GM19023 (cell line): ENCODE data around the gene AKT3.

Experiments
- ATAC-seq: cut with Tn5 transposase; IDR thresholded peaks from one replicate; pipeline ENCODE4 v1.9.1; 2021; ENCODE audit warnings: mild to moderate bottlenecking, moderate library complexity; ENCODE audit not compliant: unreplicated experiment

Gene AKT3

DNA sequence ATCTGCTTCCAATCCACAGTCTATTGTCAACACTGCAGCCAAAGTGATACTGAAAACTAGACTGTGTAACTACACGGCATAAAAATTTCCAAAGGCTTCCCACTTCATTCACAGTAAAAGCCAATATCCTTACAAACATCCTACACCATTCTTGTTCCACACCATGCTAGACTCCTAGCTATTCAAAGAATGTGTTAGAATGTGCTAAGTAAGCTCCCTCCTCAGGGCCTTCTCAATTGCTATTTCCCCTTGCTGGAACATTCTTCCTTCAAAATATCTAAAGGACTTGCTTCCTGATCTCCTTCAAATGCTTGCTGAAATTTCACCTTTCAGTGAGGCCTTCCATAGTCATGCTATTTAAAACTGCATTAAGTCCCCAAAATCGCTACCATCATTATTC lies 228.1 kb downstream of the AKT3 start:
- no peak for ATAC-seq

DNA sequence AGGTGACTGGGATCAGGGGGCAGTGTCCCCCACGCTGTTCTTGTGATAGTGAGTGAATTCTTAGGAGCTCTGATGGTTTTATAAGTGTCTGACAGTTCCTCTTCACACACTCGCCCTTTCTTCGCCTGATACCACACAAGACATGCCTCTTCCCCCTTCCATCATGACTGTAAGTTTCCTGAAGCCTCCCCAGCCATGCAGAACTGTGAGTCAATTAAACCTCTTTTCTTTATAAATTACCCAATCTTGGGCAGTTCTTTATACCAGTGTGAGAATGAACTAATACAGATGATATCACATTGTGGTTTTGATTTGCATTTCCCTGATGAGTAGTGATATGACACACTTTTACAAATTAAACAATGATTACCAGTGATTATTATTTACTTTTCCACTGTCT lies 229.9 kb downstream of the AKT3 start:
- ATAC-seq: no peak

DNA sequence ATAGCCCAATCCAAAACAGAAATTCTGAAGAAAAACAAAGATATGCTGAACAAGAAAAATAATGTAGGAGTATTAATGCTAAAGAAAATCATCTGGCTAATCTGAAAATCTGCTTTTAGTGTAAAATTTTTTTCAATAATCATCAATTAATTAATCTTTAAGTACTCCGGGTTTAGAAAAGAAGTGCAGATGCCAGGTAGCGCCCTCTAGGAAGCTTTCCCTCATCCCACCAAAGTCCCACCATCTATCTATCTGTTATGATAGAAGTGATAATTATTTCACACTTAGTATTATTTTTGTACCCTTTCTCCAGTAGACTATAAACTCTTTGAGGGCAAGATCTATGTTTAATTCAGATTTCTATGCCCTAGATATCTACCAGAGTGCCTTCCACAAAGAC lies 240.3 kb downstream of the AKT3 start:
- ATAC-seq: no peak

DNA sequence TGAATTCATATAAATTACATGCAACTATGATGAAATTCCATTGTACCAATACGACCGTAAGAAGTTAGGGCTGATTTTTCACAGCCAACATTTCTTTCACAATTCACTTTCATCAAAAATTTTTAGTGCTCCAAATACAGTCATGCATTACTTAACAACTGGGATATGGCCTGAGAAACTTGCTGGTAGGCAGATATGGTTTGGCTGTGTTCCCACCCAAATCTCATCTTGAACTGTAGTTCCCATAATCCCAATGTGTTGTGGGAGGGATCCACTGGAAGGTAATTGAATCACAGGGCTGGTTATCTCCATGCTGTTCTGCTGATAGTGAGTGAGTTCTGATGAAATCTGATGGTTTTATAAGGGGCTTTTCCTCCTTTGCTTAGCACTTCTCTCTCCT lies 244.4 kb downstream of the AKT3 start:
- ATAC-seq: no peak

DNA sequence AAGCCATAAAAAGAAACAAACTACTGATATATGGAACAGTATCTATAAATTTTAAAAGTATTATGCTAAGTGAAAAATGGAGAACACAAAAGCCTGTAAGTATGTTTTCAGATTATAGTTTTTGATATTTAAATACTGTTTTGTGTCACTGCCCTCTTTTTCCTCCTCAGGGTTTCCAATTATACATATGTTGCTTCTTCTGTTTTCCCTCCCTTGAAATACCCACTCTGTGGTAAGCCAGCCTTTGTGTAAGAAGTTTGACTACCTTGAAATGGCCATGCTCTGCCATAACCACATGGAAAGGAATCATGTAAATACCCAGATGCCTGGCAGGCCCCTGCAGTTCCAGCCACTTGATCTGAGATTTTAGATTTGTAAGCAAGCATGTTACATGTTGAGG lies 248.3 kb downstream of the AKT3 start:
- ATAC-seq: no peak

DNA sequence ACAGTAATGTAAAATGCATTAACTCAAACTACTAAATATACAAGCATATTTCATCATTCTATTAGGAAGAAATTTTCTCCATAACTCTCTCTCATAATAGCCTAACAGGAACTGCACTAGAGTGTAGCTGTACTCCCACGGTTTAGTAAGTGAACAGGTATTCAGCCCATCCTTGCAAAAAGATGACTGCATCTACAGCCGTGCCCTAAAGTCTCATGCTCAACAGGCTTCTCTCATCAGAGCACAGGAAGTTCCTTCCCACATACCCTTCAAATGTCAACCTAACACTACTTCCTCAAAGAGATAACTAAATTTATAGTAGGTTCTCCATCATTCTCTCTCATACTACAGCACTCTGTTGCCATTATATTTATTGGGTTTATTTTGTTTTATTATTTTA lies 251.6 kb downstream of the AKT3 start:
- ATAC-seq: no peak

DNA sequence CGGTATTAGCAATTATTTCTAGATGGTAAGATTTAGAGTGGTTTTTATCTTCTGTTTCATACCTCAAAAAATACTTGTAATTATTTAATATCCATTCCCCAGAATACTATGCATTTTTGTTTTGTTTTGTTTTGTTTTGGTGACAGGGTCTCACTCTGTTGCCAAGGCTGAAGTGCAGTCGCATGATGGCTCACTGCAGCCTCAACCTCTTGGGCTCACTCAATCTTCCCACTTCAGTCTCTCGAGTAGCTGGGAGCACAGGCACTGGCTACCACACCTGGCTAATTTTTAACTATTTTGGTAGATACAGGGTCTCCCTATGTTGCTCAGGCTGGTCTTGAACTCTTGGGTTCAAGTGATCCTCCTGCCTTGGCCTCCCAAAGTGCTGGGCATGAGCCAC lies 252.7 kb downstream of the AKT3 start:
- ATAC-seq: no peak

DNA sequence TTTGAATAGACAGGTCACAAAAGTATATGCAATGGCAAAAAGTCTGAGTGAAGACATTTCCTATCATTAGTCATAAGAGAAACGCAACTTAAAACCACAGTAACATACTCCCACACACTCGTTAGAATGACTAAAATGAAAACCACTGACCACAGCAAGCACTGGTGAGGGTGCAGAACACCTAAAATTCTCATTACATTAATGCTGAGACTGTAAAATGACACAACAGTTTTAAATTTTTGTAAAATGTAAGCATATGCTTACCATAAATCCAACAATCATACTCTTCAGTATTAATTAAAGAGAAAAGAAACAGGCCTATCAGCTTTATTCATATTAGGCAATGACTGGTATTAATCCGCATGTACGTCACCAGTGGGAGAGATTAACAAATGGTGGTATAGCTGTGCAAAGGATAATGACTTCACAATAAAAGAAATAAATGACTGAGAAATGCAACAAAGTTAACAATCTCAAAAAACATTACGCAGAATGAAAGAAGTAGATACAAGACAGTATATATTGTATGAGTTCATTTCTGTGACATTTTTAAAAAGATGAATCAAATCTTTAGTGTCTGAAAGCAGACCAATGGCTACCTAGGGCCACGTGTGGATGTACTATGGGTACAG lies 253.5 kb downstream of the AKT3 start:
- ATAC-seq: peak; percentile 99

DNA sequence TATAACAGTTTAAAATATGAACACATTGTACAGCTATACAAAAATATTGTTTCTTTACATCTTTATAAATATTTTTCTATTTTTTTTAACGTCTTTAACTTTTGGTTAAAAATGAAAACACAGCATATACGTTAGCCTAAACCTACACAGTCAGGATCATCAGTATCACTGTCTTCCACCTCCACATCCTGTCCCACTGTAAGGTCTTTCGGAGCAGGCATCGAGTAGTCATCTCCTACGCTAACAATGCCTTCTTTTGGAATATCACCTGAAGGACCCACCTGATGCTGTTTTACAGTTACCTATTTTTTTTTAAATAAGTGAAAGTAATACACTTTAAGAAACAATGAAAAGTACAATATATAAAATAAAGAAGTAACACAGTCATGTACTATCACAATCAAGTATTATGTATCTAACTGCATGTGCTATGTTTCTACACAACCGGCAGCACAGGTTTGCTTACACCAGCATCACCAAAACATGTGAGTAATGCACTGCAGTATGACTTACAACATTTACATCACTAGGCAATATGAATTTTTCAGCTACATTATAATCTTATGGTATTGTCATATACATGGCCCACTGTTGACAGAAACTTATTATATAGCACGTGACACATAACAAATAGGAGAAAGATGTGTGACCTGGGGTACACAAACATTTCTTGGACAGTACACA lies 254.4 kb downstream of the AKT3 start:
- no peak for ATAC-seq

DNA sequence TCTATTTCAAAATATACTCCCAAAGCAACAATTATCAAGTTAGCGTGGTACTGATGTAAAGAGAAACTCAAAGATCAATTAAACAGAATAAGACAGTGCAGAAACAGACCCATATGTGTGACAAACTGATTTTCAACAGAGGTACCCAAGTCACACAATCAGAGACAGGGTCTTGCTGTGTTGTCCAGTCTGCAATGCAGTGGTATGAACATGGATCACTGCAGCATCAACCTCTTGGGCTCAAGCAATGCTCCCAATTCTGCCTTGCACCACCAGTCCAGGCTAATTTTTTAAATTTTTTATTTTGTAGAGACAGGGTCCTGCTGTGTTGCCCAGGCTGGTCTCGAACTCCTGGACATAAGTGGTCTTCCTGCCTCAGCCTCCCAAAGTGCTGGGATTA lies 255.6 kb downstream of the AKT3 start:
- ATAC-seq: no peak

DNA sequence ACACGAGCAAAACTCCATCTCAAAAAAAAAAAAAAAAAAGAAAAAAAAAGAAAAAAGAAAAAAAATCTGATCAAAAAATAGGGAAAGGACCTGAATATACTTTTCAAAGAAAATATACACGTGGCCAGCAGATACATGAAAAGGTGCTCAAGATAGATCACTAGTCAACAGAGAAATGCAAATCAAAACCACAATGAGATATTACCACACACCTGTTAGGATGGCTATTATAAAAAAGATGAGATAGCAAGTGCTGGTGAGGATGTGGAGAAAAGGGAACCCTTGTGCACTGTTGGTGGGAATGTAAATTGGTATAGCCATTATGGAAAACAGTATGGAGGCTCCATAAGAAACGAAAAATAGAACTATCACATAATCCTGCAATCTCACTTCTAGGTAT lies 260.8 kb downstream of the AKT3 start:
- peak; percentile 71 for ATAC-seq

DNA sequence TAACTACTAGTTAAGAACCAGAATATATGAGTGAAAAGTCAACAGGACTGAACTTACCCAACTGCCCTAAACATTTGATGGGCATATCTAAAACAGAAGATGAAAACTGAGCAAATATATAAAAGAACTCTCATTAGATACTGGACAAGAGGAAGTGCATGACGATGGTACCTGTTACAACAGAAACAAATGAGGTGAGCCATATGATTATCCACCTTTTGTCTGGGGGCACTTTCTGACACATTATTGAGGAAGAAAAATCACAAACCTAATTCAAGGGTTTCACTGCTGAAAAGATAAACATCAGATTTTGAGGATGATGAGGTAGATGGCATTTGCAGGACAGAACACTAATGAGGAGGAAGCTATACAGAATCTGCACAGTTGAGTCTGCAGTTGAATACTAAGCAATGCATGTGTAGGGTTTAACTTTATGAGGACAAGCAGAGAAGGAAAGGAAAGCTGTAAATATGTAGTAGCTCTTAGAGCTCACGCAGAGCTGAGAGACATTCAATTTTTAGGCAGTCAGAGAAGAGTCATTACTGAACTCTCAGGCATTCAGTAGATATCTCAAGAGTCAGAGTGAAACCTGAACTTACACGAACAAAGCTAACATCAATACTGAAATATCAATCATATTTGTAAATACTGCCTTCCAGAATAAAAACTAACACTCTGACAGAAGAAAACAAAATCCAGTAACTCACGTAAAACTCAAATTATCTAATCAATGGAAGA lies 262.1 kb downstream of the AKT3 start:
- ATAC-seq: peak; percentile 89

DNA sequence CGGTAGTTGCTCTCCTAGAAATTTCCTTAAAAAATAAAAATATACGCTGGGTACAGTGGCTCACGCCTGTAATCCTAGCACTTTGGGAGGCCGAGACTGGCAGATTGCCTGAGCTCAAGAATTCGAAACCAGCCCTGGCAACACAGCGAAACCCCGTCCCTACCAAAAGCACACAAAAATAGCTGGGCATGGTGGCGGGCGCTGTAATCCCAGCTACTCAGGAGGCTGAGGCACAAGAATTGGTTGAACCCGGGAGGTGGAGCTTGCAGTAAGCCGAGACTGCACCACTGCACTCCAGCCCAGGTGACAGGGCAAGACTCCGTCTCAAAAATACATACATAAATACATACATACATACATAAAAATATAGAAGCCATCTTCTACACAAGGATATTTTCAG lies 262.8 kb downstream of the AKT3 start:
- no peak for ATAC-seq

DNA sequence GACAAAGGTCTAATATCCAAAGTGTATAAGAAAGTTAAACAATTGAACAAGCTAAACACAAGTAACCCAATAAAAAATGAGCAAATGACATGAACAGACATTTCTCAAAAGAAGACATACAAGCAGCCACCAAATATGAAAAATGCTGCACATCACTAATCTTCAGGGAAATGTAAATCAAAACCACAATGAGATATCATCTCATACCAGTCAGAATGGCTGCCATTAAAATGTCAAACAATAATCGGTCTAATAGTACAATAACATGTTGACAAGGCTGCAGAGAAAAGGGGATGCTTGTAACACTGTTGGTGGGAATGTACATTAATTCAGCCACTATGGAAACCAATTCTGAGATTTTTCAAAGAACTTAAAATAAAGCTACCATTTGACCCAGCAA lies 264.1 kb downstream of the AKT3 start:
- no peak for ATAC-seq

DNA sequence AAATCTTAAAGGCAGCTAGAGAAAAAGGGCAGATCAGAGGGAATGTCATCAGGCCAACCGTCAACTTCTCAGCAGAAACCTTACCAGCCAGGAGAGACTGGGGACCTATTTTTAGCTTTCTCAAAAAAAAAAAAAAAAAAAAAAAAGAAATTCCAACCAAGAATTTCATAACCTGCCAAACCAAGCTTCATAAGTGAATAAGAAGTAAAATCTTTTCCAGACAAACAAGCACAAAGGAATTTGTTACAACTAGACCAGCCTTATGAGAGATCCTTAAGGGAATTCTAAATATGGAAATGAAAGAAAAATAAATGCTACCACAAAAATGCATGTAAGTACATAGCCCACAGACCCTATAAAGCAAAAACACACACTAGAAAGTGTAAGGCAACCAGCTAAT lies 267.7 kb downstream of the AKT3 start:
- ATAC-seq: no peak

DNA sequence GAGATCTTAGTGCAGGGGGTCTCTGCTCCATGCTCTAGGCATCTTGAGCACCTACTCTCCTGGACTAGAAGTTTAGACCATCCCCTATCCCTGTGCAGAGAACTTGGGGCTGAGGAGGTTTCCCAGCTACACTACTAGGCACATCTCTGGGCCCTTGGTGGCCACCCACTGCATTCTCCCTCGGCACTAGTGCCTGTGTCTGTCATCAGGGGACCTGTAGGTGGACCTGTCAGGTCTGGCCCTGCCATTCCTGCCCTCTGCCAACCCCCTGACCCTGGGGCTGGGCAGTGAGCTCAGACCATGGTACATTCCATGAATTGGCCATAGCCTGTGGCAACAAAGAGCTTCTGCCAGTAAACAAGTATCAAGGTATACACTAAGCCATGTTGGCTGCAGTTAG lies 269.1 kb downstream of the AKT3 start:
- no peak for ATAC-seq

DNA sequence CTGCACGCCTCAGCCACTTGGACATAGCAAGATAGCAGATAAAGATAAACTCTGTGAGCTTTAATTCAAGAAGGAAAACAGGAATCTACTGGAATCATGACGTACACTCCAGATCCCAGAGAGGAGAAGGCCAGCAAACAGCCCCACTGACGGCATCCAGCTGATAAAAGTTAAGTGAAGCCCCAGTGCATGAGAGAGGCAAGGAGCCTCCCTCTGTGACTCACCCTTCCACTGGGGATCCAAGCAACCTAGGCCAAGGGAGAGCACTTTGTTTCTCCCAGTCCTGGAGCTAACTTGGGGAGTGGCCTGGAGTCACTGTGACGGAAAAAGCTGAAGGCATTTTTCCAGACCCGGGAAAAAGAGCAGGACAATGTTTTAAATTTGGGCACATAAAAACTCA lies 270.0 kb downstream of the AKT3 start:
- no peak for ATAC-seq

DNA sequence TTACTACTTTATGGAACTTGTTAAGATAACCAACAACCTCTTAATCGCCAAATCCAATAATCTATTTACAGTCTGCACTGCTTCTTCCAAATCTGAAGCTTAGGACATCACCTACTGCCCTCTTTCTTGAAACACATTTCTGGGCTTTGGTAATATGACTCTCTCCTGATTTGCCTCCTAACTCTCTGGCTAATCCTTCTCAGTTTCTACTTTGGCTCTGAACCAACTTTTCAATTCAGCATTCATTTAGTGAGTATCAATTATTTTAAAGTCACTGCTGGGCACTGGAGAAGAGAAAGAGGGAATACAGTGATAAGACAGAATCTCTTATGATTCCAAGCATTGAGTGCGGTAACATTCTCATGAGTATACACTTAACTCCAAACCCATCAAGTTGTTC lies 275.0 kb downstream of the AKT3 start:
- ATAC-seq: no peak

DNA sequence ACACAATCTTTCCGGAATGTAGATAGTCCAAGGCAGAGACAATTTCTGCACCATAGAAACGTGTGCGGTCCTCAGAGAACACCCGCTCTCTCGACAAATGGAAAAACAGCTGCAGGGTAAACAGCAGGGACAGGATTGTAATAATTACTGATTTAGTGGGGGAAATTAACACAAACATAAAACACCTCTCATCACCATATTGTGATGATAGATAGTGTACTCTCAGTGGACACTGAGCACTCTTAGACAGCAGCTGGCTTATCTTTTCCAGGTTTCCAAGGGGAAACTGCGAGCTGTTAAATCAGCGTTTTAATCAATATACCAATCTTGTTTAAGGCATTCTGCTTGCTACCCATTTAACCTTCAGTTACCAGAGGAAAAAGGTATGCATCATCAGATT lies 277.1 kb downstream of the AKT3 start:
- ATAC-seq: no peak

DNA sequence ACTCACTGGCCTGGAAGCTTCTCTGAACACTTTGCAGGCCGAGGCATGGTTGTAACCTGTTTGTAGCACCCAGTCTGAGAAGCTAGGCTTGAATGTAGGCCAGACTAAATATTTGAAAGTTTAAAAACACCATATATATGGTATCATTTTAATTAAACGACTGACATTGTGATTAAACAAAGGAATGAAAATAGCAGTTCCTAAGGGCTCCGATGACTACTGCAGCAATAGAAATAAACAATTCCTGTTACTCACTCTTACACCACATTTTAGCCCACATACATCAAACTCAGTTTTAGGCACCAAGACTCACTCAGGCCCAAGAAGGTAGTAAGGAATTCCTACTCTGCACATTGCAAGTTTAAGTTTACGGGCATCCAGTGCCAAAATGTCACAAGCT lies 281.2 kb downstream of the AKT3 start:
- no peak for ATAC-seq

DNA sequence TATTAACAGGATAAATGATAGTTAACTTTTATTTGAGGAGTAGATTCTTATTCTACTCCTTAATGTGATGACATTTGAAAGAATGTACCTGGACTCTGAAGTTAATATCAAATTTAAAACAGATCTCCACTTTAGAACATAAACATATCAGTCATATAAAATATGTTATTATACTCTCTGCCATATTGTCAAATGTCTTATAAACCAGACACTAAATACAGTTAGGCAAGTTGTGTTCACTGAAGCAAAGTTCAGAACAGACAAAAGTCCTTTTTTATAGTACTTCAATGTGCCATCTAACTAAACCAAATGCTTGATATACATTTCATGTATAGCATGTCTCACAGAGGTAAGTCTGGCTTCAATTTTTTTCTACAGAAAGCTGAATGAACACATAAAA lies 285.2 kb downstream of the AKT3 start:
- no peak for ATAC-seq

DNA sequence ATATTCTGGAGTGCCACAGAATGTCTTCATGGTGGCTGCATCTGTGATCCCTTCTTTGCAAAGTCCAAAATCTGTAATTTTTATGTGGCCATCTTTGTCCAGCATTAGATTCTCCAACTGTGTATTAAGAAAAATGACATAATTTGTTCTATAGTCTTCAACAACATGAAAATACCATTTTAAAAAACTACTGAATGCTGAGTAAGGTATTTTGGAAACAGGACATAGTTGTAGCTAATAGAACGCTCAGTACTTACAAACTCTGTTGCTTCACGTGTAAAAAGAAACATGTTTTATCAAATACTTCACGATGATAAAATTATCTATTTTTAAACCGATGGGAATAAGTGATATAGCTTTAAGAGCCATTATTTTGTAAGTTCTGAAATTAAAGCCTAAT lies 286.3 kb downstream of the AKT3 start:
- no peak for ATAC-seq
